Measurements from ENCODE around the gene SLN.

Gene SLN

GRCh38 chr11:107752949-107753822 lies 41.3 kb upstream of the SLN start:
- H3K4me3 ChIP-seq (replicated peaks; ENCODE audit: insufficient read depth, low read length) = no peak overlapping the region
- no peak for TF ChIP-seq POLR2AphosphoS5 (IDR thresholded peaks at IDR 0.05; ENCODE audit: low read depth)
- TF ChIP-seq REST (IDR thresholded peaks at IDR 0.05; ENCODE audit: insufficient replicate concordance, low read depth) = no peak
- TF ChIP-seq GABPA (IDR thresholded peaks at IDR 0.05; ENCODE audit: low read depth) = no peak
- TF ChIP-seq CTCF (IDR thresholded peaks at IDR 0.05; ENCODE audit: insufficient read depth, low read length) = no peak
- no peak for TF ChIP-seq SPI1 (IDR thresholded peaks at IDR 0.05; ENCODE audit: borderline replicate concordance, low read depth)
- DNase-seq (ENCODE audit: low read depth in 1 of 2, low spot score in 1 of 2) = no peak
- H3K27ac ChIP-seq (replicated peaks) = no peak overlapping the region
- H3K27me3 ChIP-seq (ENCODE audit: insufficient read depth, poor library complexity, severe bottlenecking) = no peaks in the 10 kb centered on the region

GRCh38 chr11:107752508-107752907 lies 40.7 kb upstream of the SLN start:
- no peak for DNase-seq (ENCODE audit: low read depth in 1 of 2, low spot score in 1 of 2)

More at GRCh38 chr11:107752508-107752907, 40.7 kb upstream of the SLN start:
- no peak overlapping the region for H3K4me3 ChIP-seq (replicated peaks; ENCODE audit: insufficient read depth, low read length)
- peaks cover 4% of the 10 kb centered on the region for H3K27me3 ChIP-seq (ENCODE audit: insufficient read depth, poor library complexity, severe bottlenecking)
- TF ChIP-seq CTCF (IDR thresholded peaks at IDR 0.05; ENCODE audit: insufficient read depth, low read length) (no peak), REST (IDR thresholded peaks at IDR 0.05; ENCODE audit: insufficient replicate concordance, low read depth) (no peak), GABPA (IDR thresholded peaks at IDR 0.05; ENCODE audit: low read depth) (no peak), SPI1 (IDR thresholded peaks at IDR 0.05; ENCODE audit: borderline replicate concordance, low read depth) (no peak), POLR2AphosphoS5 (IDR thresholded peaks at IDR 0.05; ENCODE audit: low read depth) (no peak)
- no peak overlapping the region for H3K27ac ChIP-seq (replicated peaks)
